A549 (cell line): Measurements from ENCODE around the gene KIF26A.

Experiments
- EP300 ChIP-seq, 2 experiments: fragments of >200 bp; sonication (Bioruptor Twin); formaldehyde crosslinking; IDR thresholded peaks; 2 replicates in 1 of 2; 3 replicates in 1 of 2; pipeline ENCODE4 v1.6.1; 2016 to 2017
- JUN ChIP-seq, 2 experiments: fragments of >200 bp; sonication (Bioruptor Twin); formaldehyde crosslinking; IDR thresholded peaks; 2 replicates in 1 of 2; 3 replicates in 1 of 2; pipeline ENCODE4 v1.6.1; 2016 to 2017
- KDM1A ChIP-seq: fragments of 200-600 bp; sonication (generic); IDR thresholded peaks from 2 replicates; pipeline ENCODE4 v1.6.1; 2016; ENCODE audit warnings: low read depth, mild to moderate bottlenecking
- KDM5A ChIP-seq: fragments of 200-600 bp; sonication (generic); IDR thresholded peaks from 2 replicates; pipeline ENCODE4 v1.6.1; 2016; ENCODE audit warnings: antibody characterized with exemption, mild to moderate bottlenecking
- MYC ChIP-seq: IDR thresholded peaks from 2 replicates; pipeline ENCODE4 v1.6.1; 2012; ENCODE audit warnings: mild to moderate bottlenecking, inconsistent platforms, low read length, improper control_type of control experiment, borderline replicate concordance
- POLR2A ChIP-seq: IDR thresholded peaks from 2 replicates; pipeline ENCODE4 v1.6.1; 2012; ENCODE audit warnings: mild to moderate bottlenecking, low read length
- RAD21 ChIP-seq, 2 experiments: fragments of >200 bp in 1 of 2; sonication (Bioruptor Twin) in 1 of 2; formaldehyde crosslinking in 1 of 2; IDR thresholded peaks in 1 of 2; conservative IDR thresholded peaks in 1 of 2; 2 replicates in 1 of 2; 3 replicates in 1 of 2; pipeline ENCODE4 v1.6.1; 2012 to 2018; ENCODE audit warnings: inconsistent platforms in 1 of 2
- RCOR1 ChIP-seq: fragments of 150-350 bp; IDR thresholded peaks from 2 replicates; pipeline ENCODE4 v1.6.1; 2014; ENCODE audit warnings: antibody characterized with exemption, low read length, low read depth
- SMC3 ChIP-seq: fragments of >200 bp; sonication (Bioruptor Twin); formaldehyde crosslinking; IDR thresholded peaks from 3 replicates; pipeline ENCODE4 v1.6.1; 2018; ENCODE audit warnings: inconsistent platforms
- TF ChIP-seq, protein P1 (sequence below): fragments of >200 bp; sonication (Bioruptor Twin); formaldehyde crosslinking; IDR thresholded peaks from 3 replicates; pipeline ENCODE4 v1.5.1; 2016
- TF ChIP-seq, protein P2 (sequence below): fragments of 200-600 bp; sonication (generic); IDR thresholded peaks from 2 replicates; pipeline ENCODE4 v1.6.1; 2016; ENCODE audit warnings: antibody characterized with exemption, mild to moderate bottlenecking, moderate library complexity
- TF ChIP-seq, protein P3 (sequence below): IDR thresholded peaks from 2 replicates; pipeline ENCODE4 v1.6.1; 2012
- TF ChIP-seq, protein P4 (sequence below): fragments of 250-450 bp; sonication (Bioruptor Pico); IDR thresholded peaks from 2 replicates; pipeline ENCODE4 v1.5.0; 2021; ENCODE audit warnings: mild to moderate bottlenecking, moderate library complexity, borderline replicate concordance

DNA sequence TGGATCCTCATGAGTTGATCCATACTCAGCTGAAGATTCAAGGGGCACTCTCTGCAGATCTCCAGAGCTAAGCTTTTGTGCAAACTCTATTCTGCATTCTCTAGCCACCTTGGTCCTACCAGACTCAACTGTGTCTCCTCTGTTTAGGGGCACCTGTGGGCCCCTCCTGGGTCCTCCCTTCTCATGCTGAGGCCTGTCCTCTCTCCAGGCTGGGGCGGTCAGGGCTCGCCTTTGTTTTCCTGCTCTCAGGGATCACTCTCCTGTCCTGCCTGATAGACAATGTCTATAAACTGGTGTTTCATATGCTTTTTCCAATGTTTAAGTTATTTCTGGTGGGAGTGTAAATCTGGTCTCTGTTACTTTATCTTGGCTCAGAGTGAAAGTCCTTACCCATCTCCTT is 11.6 kb upstream of the KIF26A start:
- no peak for TF ChIP-seq SMC3
- no peak for TF ChIP-seq MYC
- TF ChIP-seq, protein P1, sequence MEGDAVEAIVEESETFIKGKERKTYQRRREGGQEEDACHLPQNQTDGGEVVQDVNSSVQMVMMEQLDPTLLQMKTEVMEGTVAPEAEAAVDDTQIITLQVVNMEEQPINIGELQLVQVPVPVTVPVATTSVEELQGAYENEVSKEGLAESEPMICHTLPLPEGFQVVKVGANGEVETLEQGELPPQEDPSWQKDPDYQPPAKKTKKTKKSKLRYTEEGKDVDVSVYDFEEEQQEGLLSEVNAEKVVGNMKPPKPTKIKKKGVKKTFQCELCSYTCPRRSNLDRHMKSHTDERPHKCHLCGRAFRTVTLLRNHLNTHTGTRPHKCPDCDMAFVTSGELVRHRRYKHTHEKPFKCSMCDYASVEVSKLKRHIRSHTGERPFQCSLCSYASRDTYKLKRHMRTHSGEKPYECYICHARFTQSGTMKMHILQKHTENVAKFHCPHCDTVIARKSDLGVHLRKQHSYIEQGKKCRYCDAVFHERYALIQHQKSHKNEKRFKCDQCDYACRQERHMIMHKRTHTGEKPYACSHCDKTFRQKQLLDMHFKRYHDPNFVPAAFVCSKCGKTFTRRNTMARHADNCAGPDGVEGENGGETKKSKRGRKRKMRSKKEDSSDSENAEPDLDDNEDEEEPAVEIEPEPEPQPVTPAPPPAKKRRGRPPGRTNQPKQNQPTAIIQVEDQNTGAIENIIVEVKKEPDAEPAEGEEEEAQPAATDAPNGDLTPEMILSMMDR, result no peak
- TF ChIP-seq POLR2A, result no peak
- TF ChIP-seq KDM1A, result no peak
- TF ChIP-seq, protein P2, sequence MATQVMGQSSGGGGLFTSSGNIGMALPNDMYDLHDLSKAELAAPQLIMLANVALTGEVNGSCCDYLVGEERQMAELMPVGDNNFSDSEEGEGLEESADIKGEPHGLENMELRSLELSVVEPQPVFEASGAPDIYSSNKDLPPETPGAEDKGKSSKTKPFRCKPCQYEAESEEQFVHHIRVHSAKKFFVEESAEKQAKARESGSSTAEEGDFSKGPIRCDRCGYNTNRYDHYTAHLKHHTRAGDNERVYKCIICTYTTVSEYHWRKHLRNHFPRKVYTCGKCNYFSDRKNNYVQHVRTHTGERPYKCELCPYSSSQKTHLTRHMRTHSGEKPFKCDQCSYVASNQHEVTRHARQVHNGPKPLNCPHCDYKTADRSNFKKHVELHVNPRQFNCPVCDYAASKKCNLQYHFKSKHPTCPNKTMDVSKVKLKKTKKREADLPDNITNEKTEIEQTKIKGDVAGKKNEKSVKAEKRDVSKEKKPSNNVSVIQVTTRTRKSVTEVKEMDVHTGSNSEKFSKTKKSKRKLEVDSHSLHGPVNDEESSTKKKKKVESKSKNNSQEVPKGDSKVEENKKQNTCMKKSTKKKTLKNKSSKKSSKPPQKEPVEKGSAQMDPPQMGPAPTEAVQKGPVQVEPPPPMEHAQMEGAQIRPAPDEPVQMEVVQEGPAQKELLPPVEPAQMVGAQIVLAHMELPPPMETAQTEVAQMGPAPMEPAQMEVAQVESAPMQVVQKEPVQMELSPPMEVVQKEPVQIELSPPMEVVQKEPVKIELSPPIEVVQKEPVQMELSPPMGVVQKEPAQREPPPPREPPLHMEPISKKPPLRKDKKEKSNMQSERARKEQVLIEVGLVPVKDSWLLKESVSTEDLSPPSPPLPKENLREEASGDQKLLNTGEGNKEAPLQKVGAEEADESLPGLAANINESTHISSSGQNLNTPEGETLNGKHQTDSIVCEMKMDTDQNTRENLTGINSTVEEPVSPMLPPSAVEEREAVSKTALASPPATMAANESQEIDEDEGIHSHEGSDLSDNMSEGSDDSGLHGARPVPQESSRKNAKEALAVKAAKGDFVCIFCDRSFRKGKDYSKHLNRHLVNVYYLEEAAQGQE, result no peak
- no peak for TF ChIP-seq RCOR1
- no peak for TF ChIP-seq KDM5A
- TF ChIP-seq EP300 (IDR thresholded peaks at IDR 0.05), result no peak
- TF ChIP-seq RAD21 (conservative IDR thresholded peaks at IDR 0.05 in 1 of 2, IDR thresholded peaks at IDR 0.05 in 1 of 2), result no peak
- TF ChIP-seq, protein P3, sequence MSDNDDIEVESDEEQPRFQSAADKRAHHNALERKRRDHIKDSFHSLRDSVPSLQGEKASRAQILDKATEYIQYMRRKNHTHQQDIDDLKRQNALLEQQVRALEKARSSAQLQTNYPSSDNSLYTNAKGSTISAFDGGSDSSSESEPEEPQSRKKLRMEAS, result no peak
- TF ChIP-seq JUN (IDR thresholded peaks at IDR 0.05), result no peak
- TF ChIP-seq, protein P4, sequence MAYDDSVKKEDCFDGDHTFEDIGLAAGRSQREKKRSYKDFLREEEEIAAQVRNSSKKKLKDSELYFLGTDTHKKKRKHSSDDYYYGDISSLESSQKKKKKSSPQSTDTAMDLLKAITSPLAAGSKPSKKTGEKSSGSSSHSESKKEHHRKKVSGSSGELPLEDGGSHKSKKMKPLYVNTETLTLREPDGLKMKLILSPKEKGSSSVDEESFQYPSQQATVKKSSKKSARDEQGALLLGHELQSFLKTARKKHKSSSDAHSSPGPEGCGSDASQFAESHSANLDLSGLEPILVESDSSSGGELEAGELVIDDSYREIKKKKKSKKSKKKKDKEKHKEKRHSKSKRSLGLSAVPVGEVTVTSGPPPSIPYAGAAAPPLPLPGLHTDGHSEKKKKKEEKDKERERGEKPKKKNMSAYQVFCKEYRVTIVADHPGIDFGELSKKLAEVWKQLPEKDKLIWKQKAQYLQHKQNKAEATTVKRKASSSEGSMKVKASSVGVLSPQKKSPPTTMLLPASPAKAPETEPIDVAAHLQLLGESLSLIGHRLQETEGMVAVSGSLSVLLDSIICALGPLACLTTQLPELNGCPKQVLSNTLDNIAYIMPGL, result no peak
